Measurements from ENCODE around the gene SDK1. TPM values are rescaled to one million over a fixed set of nuclear protein-coding genes. Genes with fewer than 3 reads are reported as not detected.
"Not testable (repeated sequence)": the region's sequence is repeated elsewhere in the genome, so short reads cannot be mapped to it uniquely, and the experiment has no call there.

Gene SDK1
- total RNA-seq, 2 donors from 2014 or later: 3.1 to 3.6 TPM

DNA sequence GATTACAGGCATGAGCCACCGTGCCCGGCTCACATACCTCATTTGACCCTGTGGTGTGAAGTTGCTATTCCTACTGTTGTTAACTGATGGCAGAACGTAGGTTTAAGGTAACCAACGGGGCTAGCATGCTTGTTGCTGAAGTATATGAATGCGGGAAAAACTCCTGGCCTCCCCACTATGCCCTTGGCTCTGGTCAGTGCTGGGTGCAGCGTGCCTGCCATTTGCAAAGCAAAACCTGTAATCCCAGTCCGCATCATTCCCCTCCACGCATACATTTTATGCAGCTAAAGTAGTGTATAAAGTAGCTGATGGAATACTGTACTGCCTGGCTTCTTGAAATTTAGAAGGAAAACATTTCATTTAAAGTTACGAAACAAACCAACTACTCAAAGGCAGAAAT, 273.3 kb downstream of the SDK1 start:
- no peaks in the 10 kb centered on the region for H3K27me3 ChIP-seq
- TF ChIP-seq CTCF (IDR thresholded peaks at IDR 0.05): no peak
- no peak overlapping the region for H3K4me3 ChIP-seq
- no peak overlapping the region for H3K27ac ChIP-seq
- H3K36me3 ChIP-seq: no peaks in the 10 kb centered on the region
- no peaks in the 10 kb centered on the region for H3K9me3 ChIP-seq
- no peaks in the 10 kb centered on the region for H3K4me1 ChIP-seq
- no peak for DNase-seq (ENCODE audit: low spot score)

DNA sequence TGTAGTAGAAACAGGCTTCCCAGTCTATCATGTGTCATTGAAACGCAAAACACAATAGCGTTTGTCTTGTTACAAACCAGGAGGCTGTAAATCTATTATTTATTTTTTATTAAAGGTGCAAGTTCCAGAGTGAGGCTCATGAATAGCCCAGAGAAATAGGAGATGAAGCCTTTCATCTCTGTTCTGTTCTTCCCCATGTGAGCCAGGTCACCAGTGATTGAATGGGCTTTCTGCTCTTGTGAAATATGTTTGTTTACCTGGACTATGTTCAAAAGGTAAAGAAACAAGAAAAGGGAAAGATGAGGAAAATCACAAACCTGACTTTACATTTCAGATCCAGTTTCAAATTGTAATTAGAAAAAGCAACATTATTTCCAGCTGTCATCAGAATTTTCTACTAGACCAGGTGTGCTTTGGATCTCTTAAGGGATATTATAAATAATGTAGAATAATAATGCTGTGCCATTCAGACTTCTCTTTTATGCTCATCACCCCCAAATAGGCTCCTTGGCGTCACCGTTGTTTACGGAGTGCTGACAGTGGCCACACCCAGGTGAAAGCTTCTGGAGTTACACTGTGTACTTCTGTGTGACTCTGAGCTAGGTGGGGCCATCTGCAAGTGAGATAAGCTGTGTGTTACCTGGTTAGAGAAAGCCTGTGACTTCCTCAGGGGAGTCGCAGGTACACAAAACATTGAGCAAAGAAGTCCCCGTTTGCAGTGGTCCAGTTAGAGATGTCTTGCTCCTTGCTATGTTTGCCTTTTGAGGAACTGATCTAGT, 274.9 kb downstream of the SDK1 start:
- no peaks in the 10 kb centered on the region for H3K9me3 ChIP-seq

DNA sequence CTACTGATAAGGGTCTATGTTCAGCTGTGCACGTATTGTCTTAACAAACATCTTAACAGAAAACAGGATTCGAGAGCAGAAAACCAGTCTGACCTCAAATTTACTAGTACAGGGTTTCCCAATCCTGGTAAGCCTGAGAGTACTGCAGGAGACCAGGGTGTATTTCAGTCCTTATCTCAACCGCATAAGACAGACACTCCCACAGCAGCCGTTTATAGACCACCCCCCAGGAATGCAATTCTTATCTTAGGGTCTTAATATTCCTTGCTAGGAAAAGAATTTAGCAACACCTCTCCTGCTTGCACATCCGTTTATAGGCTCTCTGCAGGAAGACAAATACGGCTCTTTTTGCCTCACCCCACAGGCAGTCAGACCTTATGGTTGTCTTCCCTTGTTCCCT, 277.3 kb downstream of the SDK1 start:
- no peaks in the 10 kb centered on the region for H3K27me3 ChIP-seq
- no peak overlapping the region for H3K27ac ChIP-seq

More for the DNA sequence above, 274.9 kb downstream of the SDK1 start:
- no peaks in the 10 kb centered on the region for H3K36me3 ChIP-seq
- DNase-seq (ENCODE audit: low spot score): no peak
- H3K27ac ChIP-seq: no peak overlapping the region
- no peak overlapping the region for H3K4me3 ChIP-seq
- H3K27me3 ChIP-seq: no peaks in the 10 kb centered on the region
- no peak for TF ChIP-seq CTCF (IDR thresholded peaks at IDR 0.05)
- no peaks in the 10 kb centered on the region for H3K4me1 ChIP-seq

DNA sequence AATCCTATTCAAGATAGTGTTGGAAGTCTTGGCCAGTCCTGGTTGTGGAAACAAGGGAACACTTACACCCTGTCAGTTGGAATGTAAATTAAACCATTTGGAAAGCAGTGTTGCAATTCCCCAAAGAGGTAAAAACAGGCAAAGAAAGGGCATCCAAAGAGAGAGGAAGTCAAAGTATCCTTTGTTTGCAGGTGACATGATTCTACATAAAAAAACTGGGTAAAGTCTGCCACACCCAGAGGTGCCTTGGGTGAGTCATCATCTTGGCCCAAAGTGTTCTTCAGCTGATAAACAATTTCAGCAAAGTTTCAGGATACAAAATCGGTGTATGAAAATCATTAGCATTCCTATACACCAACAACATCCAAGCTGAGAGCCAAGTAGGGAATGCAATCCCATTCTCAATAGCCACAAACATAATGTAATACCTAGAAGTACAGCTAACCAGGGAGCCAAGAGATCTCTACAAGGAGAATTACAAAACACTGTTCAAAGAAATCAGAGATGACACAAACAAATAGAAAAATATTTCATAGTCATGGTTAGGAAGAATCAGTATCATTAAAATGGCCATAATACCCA, 278.7 kb downstream of the SDK1 start:
- TF ChIP-seq CTCF (IDR thresholded peaks at IDR 0.05): no peak
- no peak for DNase-seq (ENCODE audit: low spot score)

More for the DNA sequence above, 277.3 kb downstream of the SDK1 start:
- H3K4me1 ChIP-seq: no peaks in the 10 kb centered on the region
- H3K9me3 ChIP-seq: no peaks in the 10 kb centered on the region
- DNase-seq (ENCODE audit: low spot score): no peak
- no peaks in the 10 kb centered on the region for H3K36me3 ChIP-seq
- H3K4me3 ChIP-seq: no peak overlapping the region
- no peak for TF ChIP-seq CTCF (IDR thresholded peaks at IDR 0.05)

GRCh38 chr7:3582145-3582544, 281.1 kb downstream of the SDK1 start:
- not testable (repeated sequence) for H3K9me3 ChIP-seq; H3K27ac ChIP-seq; H3K36me3 ChIP-seq; H3K4me3 ChIP-seq; H3K27me3 ChIP-seq; H3K4me1 ChIP-seq; DNase-seq (ENCODE audit: low spot score)

More for the DNA sequence above, 278.7 kb downstream of the SDK1 start:
- H3K27me3 ChIP-seq: no peaks in the 10 kb centered on the region
- H3K4me1 ChIP-seq: no peaks in the 10 kb centered on the region
- H3K27ac ChIP-seq: no peak overlapping the region
- no peaks in the 10 kb centered on the region for H3K9me3 ChIP-seq
- H3K4me3 ChIP-seq: no peak overlapping the region
- no peaks in the 10 kb centered on the region for H3K36me3 ChIP-seq

DNA sequence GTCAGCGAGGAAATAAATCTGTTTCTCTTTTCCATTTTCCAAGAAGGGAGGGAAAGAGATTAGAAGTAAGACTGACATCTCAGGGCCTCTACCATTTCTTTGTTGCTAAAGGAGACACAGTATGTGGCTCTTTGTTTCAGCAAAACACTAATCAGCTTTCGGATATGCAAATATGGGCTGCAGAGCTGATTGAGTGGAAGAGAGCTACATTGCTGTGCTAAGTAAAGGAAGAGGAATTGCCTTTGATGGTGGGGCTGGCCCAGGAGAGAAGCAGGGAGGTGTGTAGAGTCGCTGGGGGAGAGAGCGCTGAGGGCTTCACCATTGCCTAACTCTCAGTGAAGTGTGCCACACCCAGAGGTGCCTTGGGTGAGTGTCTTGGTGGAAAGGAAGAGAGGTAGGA, 284.8 kb downstream of the SDK1 start:
- Histone ChIP-seq H3K9me3 (no peaks in the 10 kb centered on the region), H3K4me3 (no peak overlapping the region), H3K27ac (no peak overlapping the region), H3K4me1 (no peaks in the 10 kb centered on the region), H3K27me3 (no peaks in the 10 kb centered on the region), H3K36me3 (no peaks in the 10 kb centered on the region)
- TF ChIP-seq CTCF (IDR thresholded peaks at IDR 0.05): no peak
- no peak for DNase-seq (ENCODE audit: low spot score)

All from right atrium auricular region (tissue), 2 donors.